Osteoblast (primary cell): ENCODE data around the gene ACBD4. TPM values are rescaled to one million over a fixed set of nuclear protein-coding genes. Genes with fewer than 3 reads are reported as not detected.

ENCODE experiments used
- DNase-seq: peaks from one replicate; pipeline ENCODE4 v3.0.0; 2011; ENCODE audit warnings: low spot score, mixed read lengths; ENCODE audit not compliant: insufficient read length; ENCODE audit errors: missing footprints
- H2AFZ ChIP-seq: 2 replicates; pipeline ENCODE4 v1.6.0; 2011; ENCODE audit warnings: mild to moderate bottlenecking, low read length
- H3K27ac ChIP-seq: 2 replicates; pipeline ENCODE4 v1.5.1; 2011; ENCODE audit warnings: mild to moderate bottlenecking, low read depth, low read length, moderate library complexity
- H3K27me3 ChIP-seq: 2 replicates; pipeline ENCODE4 v1.6.0; 2012; ENCODE audit warnings: mild to moderate bottlenecking, control low read depth, inconsistent platforms, low read length, moderate library complexity; ENCODE audit not compliant: insufficient read depth
- H3K36me3 ChIP-seq: 2 replicates; pipeline ENCODE4 v1.5.1; 2011; ENCODE audit warnings: mild to moderate bottlenecking, low read length, control low read depth, moderate library complexity; ENCODE audit not compliant: insufficient read depth
- H3K4me1 ChIP-seq: 2 replicates; pipeline ENCODE4 v1.5.1; 2011; ENCODE audit warnings: mild to moderate bottlenecking, low read length, control low read depth, moderate library complexity; ENCODE audit not compliant: insufficient read depth
- H3K4me2 ChIP-seq: 2 replicates; pipeline ENCODE4 v1.6.0; 2011; ENCODE audit warnings: mild to moderate bottlenecking, low read length; ENCODE audit not compliant: insufficient read depth
- H3K4me3 ChIP-seq: fragments of 200-600 bp; sonication (generic); 3 replicates; pipeline ENCODE4 v1.5.1; 2012; ENCODE audit warnings: mild to moderate bottlenecking, low read length, inconsistent platforms; ENCODE audit not compliant: insufficient read depth
- H3K79me2 ChIP-seq: 2 replicates; pipeline ENCODE4 v1.6.0; 2012; ENCODE audit warnings: mild to moderate bottlenecking, low read length, control low read depth, inconsistent platforms; ENCODE audit not compliant: insufficient read depth
- H3K9me3 ChIP-seq: 2 replicates; pipeline ENCODE4 v1.5.1; 2011; ENCODE audit warnings: low read depth, low read length, control low read depth
- H4K20me1 ChIP-seq: 2 replicates; pipeline ENCODE4 v1.6.0; 2012; ENCODE audit warnings: mild to moderate bottlenecking, low read length, control low read depth; ENCODE audit not compliant: insufficient read depth
- CTCF ChIP-seq: IDR thresholded peaks from 2 replicates; pipeline ENCODE4 v1.5.1; 2011; ENCODE audit warnings: mild to moderate bottlenecking, low read depth, low read length, moderate library complexity; ENCODE audit errors: extremely low read depth
- total RNA-seq: library from RNA; depleted of rRNA; stranded (reverse); fragments of >200 nt; gene quantifications from 2 replicates; pipeline ENCODE4 v1.2.3, GENCODE V29; 2012

Gene ACBD4
- total RNA-seq, 1 donor = 4.7 TPM

- peak overlapping the region; percentile 77 for H2AFZ ChIP-seq
- peak overlapping the region; percentile 43 for H3K4me3 ChIP-seq
- peak; percentile 15 for DNase-seq
- no peaks in the 10 kb centered on the region for H3K79me2 ChIP-seq
- H3K27ac ChIP-seq = peak overlapping the region; percentile 85
- no peaks in the 10 kb centered on the region for H4K20me1 ChIP-seq
- peaks cover 37% of the 10 kb centered on the region for H3K4me1 ChIP-seq
- TF ChIP-seq CTCF = no peak
- peak overlapping the region; percentile 72 for H3K4me2 ChIP-seq
- no peaks in the 10 kb centered on the region for H3K27me3 ChIP-seq
- H3K9me3 ChIP-seq = no peaks in the 10 kb centered on the region
- peaks cover 4% of the 10 kb centered on the region for H3K36me3 ChIP-seq
Measured at GRCh38 chr17:45171338-45172231, 36.1 kb downstream of the ACBD4 start.

- no peaks in the 10 kb centered on the region for H4K20me1 ChIP-seq
- H3K4me3 ChIP-seq = peak overlapping the region; percentile 31
- DNase-seq = no peak
- TF ChIP-seq CTCF = no peak
- peaks cover 37% of the 10 kb centered on the region for H3K4me1 ChIP-seq
- no peaks in the 10 kb centered on the region for H3K79me2 ChIP-seq
- H3K4me2 ChIP-seq = peak overlapping the region; percentile 72
- H3K27me3 ChIP-seq = no peaks in the 10 kb centered on the region
- H3K36me3 ChIP-seq = peaks cover 4% of the 10 kb centered on the region
- no peaks in the 10 kb centered on the region for H3K9me3 ChIP-seq
- peak overlapping the region; percentile 77 for H2AFZ ChIP-seq
- H3K27ac ChIP-seq = peak overlapping the region; percentile 85
Measured at GRCh38 chr17:45172232-45172540, 36.7 kb downstream of the ACBD4 start.

GRCh38 chr17:45172541-45173286, 37.2 kb downstream of the ACBD4 start:
- H3K4me3 ChIP-seq = peak overlapping the region; percentile 54
- H3K27ac ChIP-seq = peak overlapping the region; percentile 85
- H2AFZ ChIP-seq = peak overlapping the region; percentile 87
- H4K20me1 ChIP-seq = no peaks in the 10 kb centered on the region
- no peaks in the 10 kb centered on the region for H3K79me2 ChIP-seq
- peak; percentile 9 for TF ChIP-seq CTCF
- peaks cover 37% of the 10 kb centered on the region for H3K4me1 ChIP-seq
- H3K9me3 ChIP-seq = no peaks in the 10 kb centered on the region
- H3K36me3 ChIP-seq = peaks cover 4% of the 10 kb centered on the region
- peak overlapping the region; percentile 72 for H3K4me2 ChIP-seq
- peak; percentile 86 for DNase-seq
- H3K27me3 ChIP-seq = no peaks in the 10 kb centered on the region

DNA sequence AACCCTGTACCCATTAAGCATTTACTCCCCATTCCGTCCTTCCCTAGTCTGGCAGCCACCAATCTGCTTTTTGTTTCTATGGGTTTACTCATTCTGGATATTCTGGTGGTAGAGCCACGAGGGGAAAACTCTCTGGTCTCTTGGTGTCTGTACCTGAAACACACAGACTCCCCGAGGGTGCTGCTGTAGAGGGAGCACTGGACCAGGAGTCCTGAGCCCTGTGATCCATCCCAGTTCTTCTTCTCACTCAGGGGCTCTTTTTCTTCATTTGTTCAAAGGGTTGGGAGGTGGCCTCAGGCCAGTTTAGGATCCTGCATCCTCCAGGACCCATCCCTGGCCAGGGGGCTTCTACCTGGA, 40.2 kb downstream of the ACBD4 start:
- DNase-seq = peak; percentile 23
- Histone ChIP-seq H3K4me2 (peak overlapping the region; percentile 54), H3K9me3 (no peaks in the 10 kb centered on the region), H3K79me2 (no peaks in the 10 kb centered on the region), H3K27ac (no peak overlapping the region), H4K20me1 (no peaks in the 10 kb centered on the region), H2AFZ (no peak overlapping the region), H3K4me3 (no peak overlapping the region), H3K4me1 (peaks cover 33% of the 10 kb centered on the region), H3K27me3 (no peaks in the 10 kb centered on the region), H3K36me3 (no peaks in the 10 kb centered on the region)
- no peak for TF ChIP-seq CTCF
